Activated CD4-positive, alpha-beta T cell treated with anti-CD3 and anti-CD28 coated beads for 4 hours (primary cell): ENCODE measurements around the gene GARIN5A.
A peak's percentile ranks its signal among the peaks of the same experiment; 100 is the strongest.

Source experiments
- DNase-seq, 2 donors: peaks; one replicate each; pipeline ENCODE4 v3.0.0-alpha.2; 2020

The GARIN5A gene

GRCh38 chr19:50432221-50433028 lies 44.2 kb downstream of the GARIN5A start, which contains the start of gene MYBPC2:
Gene MYBPC2 (plus strand): TSS chr19:50432892. CDS start chr19:50432954, 62 bp downstream.
- no peak for DNase-seq

GRCh38 chr19:50431343-50432220 lies 45.1 kb downstream of the GARIN5A start:
- DNase-seq = peak; percentile 82 to 92

- DNase-seq = no peak
Observed at GRCh38 chr19:50430888-50431342, 45.7 kb downstream of the GARIN5A start.

GRCh38 chr19:50428772-50429463 lies 47.7 kb downstream of the GARIN5A start:
- DNase-seq = no peak

DNA sequence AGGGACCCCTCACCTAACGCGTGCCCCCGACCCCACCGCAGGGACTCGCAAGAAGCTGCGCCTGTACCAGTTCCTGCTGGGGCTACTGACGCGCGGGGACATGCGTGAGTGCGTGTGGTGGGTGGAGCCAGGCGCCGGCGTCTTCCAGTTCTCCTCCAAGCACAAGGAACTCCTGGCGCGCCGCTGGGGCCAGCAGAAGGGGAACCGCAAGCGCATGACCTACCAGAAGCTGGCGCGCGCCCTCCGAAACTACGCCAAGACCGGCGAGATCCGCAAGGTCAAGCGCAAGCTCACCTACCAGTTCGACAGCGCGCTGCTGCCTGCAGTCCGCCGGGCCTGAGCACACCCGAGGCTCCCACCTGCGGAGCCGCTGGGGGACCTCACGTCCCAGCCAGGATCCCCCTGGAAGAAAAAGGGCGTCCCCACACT lies 48.6 kb downstream of the GARIN5A start:
- DNase-seq = peak in 1 of 2 donors; percentile 32

- no peak for DNase-seq
Observed at GRCh38 chr19:50427318-50427925, 49.2 kb downstream of the GARIN5A start.

DNA sequence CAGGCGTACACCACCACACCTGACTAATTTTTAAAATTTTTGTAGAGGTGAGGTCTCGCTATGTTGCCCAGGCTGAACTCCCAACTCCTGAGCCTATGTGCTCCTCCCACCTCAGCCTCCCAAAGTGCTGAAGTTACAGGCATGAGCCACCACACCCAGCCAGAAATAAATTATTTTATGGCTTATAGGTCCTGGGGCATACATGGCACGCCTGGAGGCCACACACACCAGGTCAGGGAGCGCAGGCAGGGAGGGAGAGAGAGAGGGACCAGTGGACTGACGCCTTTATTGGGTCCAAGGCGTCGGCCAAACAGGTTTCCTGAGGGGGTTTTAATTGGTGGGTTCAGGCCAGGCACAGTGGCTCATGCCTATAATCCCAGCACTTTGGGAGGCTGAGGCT lies 51.1 kb downstream of the GARIN5A start:
- no peak for DNase-seq

DNA sequence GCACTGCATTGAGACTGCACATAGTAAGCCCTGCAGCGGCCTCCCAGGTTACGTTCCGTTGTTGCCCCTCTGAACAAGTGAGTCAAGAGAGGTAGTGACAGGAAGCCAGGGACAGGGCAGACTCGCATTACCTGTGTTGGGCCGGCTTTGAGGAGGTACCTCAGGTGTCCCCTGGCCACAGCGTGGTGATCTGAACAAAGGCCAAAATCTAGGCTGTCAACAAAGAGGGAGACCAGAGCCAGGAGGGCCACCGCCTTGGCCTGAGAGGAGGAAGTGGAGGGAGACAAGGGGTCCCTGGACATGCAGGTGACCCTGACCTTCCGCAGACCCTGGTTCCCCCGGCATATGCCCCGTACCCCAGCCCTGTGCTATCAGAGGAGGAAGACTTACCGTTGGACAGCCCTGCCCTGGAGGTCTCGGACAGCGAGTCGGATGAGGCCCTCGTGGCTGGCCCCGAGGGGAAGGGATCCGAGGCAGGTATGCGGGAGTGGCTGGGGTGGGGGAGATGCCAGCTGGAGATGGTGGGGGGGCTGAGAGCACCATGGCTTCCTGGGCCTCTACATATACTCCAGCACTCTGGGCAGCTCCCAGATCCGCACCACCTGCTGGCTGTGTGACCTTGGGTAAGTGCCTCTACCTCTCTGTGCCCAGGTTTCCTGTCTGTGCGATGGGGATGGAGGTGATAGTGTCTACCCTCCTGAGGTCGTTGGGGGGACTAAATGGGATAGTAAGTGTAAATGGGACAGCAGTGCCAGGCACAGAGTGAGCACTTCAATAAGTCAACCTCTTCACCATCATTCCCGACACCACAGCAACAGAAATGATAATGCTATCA lies 53.2 kb downstream of the GARIN5A start:
- DNase-seq = no peak

GRCh38 chr19:50422397-50423278 lies 54.0 kb downstream of the GARIN5A start:
- no peak for DNase-seq

DNA sequence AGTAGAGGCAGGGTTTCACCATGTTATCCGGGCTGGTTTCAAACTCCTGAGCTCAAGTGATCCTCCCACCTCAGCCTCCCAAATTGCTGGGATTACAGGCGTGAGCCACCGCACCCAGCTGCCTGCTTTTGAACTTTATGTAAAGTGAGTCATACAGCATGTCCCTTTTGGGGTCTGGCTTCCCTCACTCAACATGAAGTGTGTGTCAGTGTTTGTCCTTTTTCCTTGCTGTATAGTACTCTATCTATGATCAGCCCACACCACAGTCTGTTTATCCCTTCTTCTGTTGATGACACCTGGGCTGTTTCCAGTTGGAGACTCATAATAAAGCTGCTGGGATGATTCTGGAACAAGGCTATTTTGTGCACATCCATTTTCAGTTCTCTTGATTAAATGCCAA lies 55.8 kb downstream of the GARIN5A start:
- no peak for DNase-seq

DNA sequence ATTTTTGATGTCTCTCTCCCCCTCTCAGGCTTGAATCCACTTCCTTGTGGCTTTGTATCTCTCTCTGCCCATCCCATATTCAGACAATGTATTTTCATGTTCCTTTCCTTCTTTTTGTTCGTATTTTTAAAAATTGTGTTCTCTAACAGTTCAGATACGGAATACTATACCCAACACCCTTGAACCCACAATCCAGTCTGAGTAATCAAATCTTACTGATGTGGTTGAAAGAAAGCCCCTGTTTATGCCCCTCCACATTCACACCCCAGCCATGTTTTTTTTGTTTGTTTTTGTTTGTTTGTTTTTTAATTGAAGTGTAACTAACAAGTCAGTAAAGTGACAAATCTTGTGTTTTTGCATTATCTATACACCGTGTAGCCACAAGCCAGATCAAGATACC lies 56.5 kb downstream of the GARIN5A start:
- no peak for DNase-seq

DNA sequence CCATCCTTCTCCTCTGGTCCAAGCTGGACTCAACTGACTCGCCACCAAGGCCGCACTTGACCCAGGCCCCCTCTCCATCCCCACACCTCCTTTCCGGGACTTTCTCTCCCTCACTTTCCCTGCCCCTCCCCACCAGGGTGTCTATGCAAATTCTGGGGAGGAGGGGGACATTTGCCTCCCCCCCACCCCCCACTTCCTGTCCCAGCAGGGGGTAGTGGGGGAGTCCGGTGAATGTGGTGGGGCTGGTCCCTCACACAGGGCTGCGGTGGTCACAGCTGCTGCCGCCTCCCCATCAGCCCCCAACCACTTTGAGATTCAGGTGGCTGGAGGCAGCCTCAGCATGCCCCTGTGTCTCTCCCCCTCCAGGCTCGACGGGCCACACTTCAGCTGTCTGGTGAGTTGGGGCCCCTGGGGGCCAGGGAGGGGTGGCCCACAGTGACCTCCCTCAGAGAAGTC lies 57.0 kb downstream of the GARIN5A start:
- no peak for DNase-seq

GRCh38 chr19:50419022-50419579 lies 57.5 kb downstream of the GARIN5A start:
- DNase-seq = no peak

DNA sequence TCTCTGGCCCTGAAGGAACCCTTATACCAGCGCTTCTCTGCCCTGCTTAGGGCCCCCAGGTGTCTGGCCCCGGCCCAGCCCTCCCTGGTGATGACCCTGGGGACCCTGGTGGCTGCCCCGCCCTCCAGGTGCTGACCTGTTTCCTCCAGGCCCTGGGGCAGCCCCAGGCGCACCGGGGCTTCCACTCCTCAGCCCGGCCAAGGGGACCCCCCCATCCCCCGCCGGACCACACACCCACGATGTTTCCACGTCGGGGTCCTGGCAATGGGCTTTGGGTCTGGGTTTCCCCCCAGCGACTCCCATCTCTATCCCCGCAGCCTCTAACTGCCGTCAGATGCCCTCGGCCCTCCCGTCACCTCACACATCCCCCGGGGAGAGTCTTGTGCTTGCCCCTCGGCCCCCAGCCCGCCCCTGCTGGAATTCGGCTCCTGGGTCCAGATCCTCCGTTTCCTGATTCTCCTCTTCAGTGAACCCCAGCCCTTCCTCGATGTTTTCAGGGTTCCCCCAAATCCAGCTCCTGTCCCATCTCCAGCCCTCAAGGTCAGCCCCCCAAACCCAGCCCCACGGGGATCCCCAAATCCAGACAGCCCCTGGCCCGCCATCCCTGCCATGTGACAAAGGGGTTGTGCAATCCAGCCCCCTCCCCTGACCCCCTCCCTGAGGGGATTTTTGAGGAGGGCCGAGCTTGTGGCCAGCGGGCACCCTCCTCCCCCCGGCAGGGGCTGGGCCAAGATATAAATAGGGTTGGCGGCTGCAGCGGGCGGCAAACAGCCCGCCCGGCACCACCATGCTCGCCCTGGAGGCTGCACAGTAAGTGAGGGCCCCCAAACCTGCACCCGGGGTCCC lies 58.2 kb downstream of the GARIN5A start, which contains the start of gene SPIB:
Gene SPIB (plus strand): TSS at position 763 of the 846 bp plus-strand sequence. CDS start 25 bp downstream, at position 788.
- DNase-seq = no peak

GRCh38 chr19:50417111-50418081 lies 59.3 kb downstream of the GARIN5A start:
- no peak for DNase-seq
